ENCODE results near the gene CYFIP1. TPM values are rescaled to one million over a fixed set of nuclear protein-coding genes. Genes with fewer than 3 reads are reported as not detected.

Gene CYFIP1
- total RNA-seq, 1 donor from 2014 or later, result 104 TPM

GRCh38 chr15:22942877-22943276 lies 37.3 kb downstream of the CYFIP1 start:
- DNase-seq (ENCODE audit: low read depth), result no peak
- no peak for TF ChIP-seq CTCF (conservative IDR thresholded peaks at IDR 0.05; ENCODE audit: low read depth, low read length)
- H3K4me3 ChIP-seq (ENCODE audit: low read depth, low read length), result no peak overlapping the region

- no peak for TF ChIP-seq CTCF (conservative IDR thresholded peaks at IDR 0.05; ENCODE audit: low read depth, low read length)
- no peak overlapping the region for H3K4me3 ChIP-seq (ENCODE audit: low read depth, low read length)
- DNase-seq (ENCODE audit: low read depth), result no peak
Observed at GRCh38 chr15:22942306-22942855, 37.8 kb downstream of the CYFIP1 start.

- no peak for DNase-seq (ENCODE audit: low read depth)
- TF ChIP-seq CTCF (conservative IDR thresholded peaks at IDR 0.05; ENCODE audit: low read depth, low read length), result no peak
Observed at GRCh38 chr15:22941179-22941578, 39.0 kb downstream of the CYFIP1 start.

GRCh38 chr15:22939652-22940061 lies 40.5 kb downstream of the CYFIP1 start:
- H3K4me3 ChIP-seq (ENCODE audit: low read depth, low read length), result no peak overlapping the region
- DNase-seq (ENCODE audit: low read depth), result no peak
- TF ChIP-seq CTCF (conservative IDR thresholded peaks at IDR 0.05; ENCODE audit: low read depth, low read length), result no peak

More at GRCh38 chr15:22941179-22941578, 39.0 kb downstream of the CYFIP1 start:
- H3K4me3 ChIP-seq (ENCODE audit: low read depth, low read length), result no peak overlapping the region

- TF ChIP-seq CTCF (conservative IDR thresholded peaks at IDR 0.05; ENCODE audit: low read depth, low read length), result no peak
- H3K4me3 ChIP-seq (ENCODE audit: low read depth, low read length), result no peak overlapping the region
- no peak for DNase-seq (ENCODE audit: low read depth)
Observed at GRCh38 chr15:22939051-22939450, 41.1 kb downstream of the CYFIP1 start.

- no peak for DNase-seq (ENCODE audit: low read depth)
- H3K4me3 ChIP-seq (ENCODE audit: low read depth, low read length), result no peak overlapping the region
- TF ChIP-seq CTCF (conservative IDR thresholded peaks at IDR 0.05; ENCODE audit: low read depth, low read length), result no peak
Observed at GRCh38 chr15:22936577-22937472, 43.3 kb downstream of the CYFIP1 start.

Measured in epithelial cell of proximal tubule (primary cell).